ENCODE measurements around the gene TPRG1L. TPM values are rescaled to one million over a fixed set of nuclear protein-coding genes. Genes with fewer than 3 reads are reported as not detected.
"Not testable (repeated sequence)": the region's sequence is repeated elsewhere in the genome, so short reads cannot be mapped to it uniquely, and the experiment has no call there.

Gene TPRG1L
- total RNA-seq, 1 donor from 2014 or later = 54.0 TPM

DNA sequence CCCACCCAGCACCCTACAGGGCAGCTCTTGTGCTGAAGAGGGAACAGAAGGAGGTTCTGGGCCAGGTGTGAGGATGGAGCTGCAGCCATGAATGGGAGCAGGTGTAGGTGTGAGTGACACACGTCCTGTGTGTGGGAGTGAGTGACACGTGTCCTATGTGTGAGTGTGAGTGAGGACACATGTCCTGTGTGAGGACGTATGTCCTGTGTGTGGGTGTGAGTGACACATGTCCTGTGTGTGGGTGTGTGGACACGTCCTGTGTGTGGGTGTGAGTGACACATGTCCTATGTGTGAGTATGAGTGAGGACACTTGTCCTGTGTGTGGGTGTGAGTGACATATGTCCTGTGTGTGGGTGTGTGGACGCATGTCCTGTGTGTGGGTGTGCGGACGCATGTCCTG lies 39.9 kb upstream of the TPRG1L start:
- Histone ChIP-seq H3K4me3 (no peak overlapping the region), H3K9me3 (replicated peaks) (no peaks in the 10 kb centered on the region), H3K27ac (replicated peaks) (no peak overlapping the region), H3K4me1 (peaks cover 1% of the 10 kb centered on the region), H3K27me3 (ENCODE audit: low read depth) (peaks cover 13% of the 10 kb centered on the region), H3K36me3 (no peaks in the 10 kb centered on the region)
- TF ChIP-seq, protein P1, sequence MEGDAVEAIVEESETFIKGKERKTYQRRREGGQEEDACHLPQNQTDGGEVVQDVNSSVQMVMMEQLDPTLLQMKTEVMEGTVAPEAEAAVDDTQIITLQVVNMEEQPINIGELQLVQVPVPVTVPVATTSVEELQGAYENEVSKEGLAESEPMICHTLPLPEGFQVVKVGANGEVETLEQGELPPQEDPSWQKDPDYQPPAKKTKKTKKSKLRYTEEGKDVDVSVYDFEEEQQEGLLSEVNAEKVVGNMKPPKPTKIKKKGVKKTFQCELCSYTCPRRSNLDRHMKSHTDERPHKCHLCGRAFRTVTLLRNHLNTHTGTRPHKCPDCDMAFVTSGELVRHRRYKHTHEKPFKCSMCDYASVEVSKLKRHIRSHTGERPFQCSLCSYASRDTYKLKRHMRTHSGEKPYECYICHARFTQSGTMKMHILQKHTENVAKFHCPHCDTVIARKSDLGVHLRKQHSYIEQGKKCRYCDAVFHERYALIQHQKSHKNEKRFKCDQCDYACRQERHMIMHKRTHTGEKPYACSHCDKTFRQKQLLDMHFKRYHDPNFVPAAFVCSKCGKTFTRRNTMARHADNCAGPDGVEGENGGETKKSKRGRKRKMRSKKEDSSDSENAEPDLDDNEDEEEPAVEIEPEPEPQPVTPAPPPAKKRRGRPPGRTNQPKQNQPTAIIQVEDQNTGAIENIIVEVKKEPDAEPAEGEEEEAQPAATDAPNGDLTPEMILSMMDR (IDR thresholded peaks at IDR 0.05; ENCODE audit: borderline replicate concordance) = no peak
- intact Hi-C loops (cut with micrococcal nuclease) = no loop called here
- no peak for DNase-seq

- H3K4me1 ChIP-seq; H3K36me3 ChIP-seq; DNase-seq; H3K27ac ChIP-seq (replicated peaks); H3K9me3 ChIP-seq (replicated peaks); intact Hi-C loops (cut with micrococcal nuclease); H3K27me3 ChIP-seq (ENCODE audit: low read depth); H3K4me3 ChIP-seq: not testable (repeated sequence)
Measured at GRCh38 chr1:3585353-3585868, 39.4 kb upstream of the TPRG1L start.

DNA sequence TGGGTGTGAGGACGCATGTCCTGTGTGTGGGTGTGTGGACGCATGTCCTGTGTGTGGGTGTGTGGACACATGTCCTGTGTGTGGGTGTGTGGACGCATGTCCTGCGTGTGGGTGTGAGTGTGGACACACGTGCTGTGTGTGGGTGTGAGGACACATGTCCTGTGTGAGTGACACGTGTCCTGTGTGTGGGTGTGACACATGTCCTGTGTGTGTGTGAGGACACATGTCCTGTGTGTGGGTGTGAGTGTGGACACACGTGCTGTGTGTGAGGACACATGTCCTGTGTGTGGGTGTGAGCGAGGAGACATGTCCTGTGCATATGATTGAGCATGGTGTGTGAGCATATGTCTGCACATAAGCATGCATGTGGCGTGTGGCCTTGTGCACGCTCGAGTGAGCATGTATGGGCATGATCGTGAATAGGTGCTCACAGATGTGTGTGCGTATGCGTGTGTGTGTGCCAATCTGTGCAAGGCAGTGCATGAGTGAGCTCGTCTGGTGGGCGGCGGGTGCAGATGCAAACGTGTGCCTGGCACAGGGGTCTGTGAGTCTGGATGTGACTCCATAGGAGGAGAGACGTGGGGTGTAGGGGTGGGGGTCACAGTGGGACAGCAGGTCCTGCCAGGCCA lies 38.8 kb upstream of the TPRG1L start:
- peaks cover 12% of the 10 kb centered on the region for H3K4me1 ChIP-seq
- no peaks in the 10 kb centered on the region for H3K36me3 ChIP-seq
- no peak for DNase-seq
- no peak overlapping the region for H3K4me3 ChIP-seq
- H3K27ac ChIP-seq (replicated peaks) = no peak overlapping the region
- no peaks in the 10 kb centered on the region for H3K9me3 ChIP-seq (replicated peaks)
- H3K27me3 ChIP-seq (ENCODE audit: low read depth) = peaks cover 1% of the 10 kb centered on the region
- intact Hi-C loops (cut with micrococcal nuclease) = no loop called here
- TF ChIP-seq, protein P1 (IDR thresholded peaks at IDR 0.05; ENCODE audit: borderline replicate concordance) = no peak

DNA sequence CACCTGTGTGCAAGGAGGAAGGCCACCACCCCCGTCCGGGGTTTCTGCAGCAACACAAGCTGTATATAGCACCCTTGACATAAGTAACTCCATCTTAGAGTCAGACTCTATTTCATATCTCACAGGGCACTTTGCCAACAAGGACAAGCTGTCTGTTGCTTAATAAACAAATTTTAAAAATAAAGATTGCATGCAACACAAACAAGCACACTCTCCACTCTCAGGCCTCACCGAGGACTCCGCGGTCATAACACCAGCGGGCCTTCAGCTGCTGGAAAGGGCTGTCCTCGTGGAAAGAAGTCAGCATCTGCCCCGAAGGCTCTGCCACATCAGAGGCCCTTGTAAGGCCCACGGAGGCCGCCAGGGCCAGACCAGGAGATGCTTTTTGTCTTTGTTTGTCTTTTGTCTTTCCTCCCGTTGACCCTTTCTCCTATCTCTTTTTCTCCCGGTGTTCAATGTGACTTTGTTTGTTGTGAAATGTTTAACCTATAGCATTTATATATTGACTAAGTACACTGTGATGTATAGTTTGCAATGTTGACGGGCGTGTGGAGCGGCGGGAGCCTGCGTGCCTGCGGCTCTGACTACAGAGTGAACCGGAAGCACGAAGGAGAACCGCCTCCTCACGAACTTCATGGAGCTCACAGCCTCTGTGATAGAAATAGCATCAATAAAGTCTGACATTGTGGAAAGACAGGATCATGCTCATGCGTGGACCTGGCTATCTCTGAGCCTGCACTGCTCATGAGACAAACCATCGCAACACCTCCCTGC lies 37.6 kb upstream of the TPRG1L start:
- TF ChIP-seq, protein P1 (IDR thresholded peaks at IDR 0.05; ENCODE audit: borderline replicate concordance) = no peak
- no peak overlapping the region for H3K27ac ChIP-seq (replicated peaks)

DNA sequence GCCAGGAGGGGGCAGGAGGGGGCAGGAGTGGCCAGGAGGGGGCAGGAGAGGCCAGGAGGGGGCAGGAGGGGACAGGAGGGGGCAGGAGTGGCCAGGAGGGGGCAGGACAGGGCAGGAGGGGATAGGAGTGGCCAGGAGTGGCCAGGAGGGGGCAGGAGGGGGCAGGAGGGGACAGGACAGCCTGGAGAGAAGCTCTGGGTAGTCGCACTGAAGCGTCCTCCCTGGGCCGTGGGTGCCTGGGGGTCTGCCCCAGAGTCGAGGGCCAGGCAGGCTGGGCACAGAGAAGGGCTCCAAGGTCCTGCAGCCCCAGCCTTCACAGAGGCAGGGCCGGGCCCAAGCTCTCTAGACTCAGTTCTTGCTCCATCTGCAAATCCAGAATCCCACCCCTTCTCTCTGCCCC lies 36.4 kb upstream of the TPRG1L start:
- Histone ChIP-seq H3K4me1 (peaks cover 12% of the 10 kb centered on the region), H3K36me3 (no peaks in the 10 kb centered on the region), H3K27me3 (ENCODE audit: low read depth) (peaks cover 6% of the 10 kb centered on the region), H3K27ac (replicated peaks) (no peak overlapping the region), H3K4me3 (no peak overlapping the region), H3K9me3 (replicated peaks) (no peaks in the 10 kb centered on the region)
- intact Hi-C loops (cut with micrococcal nuclease) = no loop called here
- TF ChIP-seq, protein P1 (IDR thresholded peaks at IDR 0.05; ENCODE audit: borderline replicate concordance) = no peak
- DNase-seq = no peak

More for the DNA sequence above, 37.6 kb upstream of the TPRG1L start:
- Histone ChIP-seq H3K4me1 (peaks cover 12% of the 10 kb centered on the region), H3K36me3 (no peaks in the 10 kb centered on the region), H3K4me3 (no peak overlapping the region), H3K9me3 (replicated peaks) (no peaks in the 10 kb centered on the region), H3K27me3 (ENCODE audit: low read depth) (no peaks in the 10 kb centered on the region)
- DNase-seq = no peak
- intact Hi-C loops (cut with micrococcal nuclease) = no loop called here
